WTC11 (cell line): Measurements from ENCODE around the gene DSE. TPM values are rescaled to one million over a fixed set of nuclear protein-coding genes. Genes with fewer than 3 reads are reported as not detected.

Source experiments
- ATAC-seq: fragments of 200-7000 bp; cut with Tn5 transposase; 2 replicates; pipeline ENCODE4 v1.10.0; 2021; ENCODE audit warnings: mild to moderate bottlenecking, moderate library complexity
- CTCF ChIA-PET: fragments of 300-600 bp; sonication (Branson Sonifier 250); formaldehyde crosslinking; loops from one replicate; lab custom pipeline; 2021; ENCODE audit warnings: antibody characterized with exemption; lab: Charles Lee
- POLR2A ChIA-PET: fragments of 350-600 bp; sonication (Branson Sonifier 250); formaldehyde crosslinking; loops from one replicate; lab custom pipeline; 2021; ENCODE audit warnings: antibody characterized with exemption; lab: Charles Lee
- DNase-seq: peaks from one replicate; pipeline ENCODE4 v3.0.0; 2021; ENCODE audit warnings: low spot score
- H3K27ac Mint-ChIP-seq: 2 replicates; pipeline ENCODE4 v1.8.0; 2021; ENCODE audit warnings: mixed read lengths
- H3K27me3 Mint-ChIP-seq: 2 replicates; pipeline ENCODE4 v1.8.0; 2021; ENCODE audit warnings: low read depth, mild to moderate bottlenecking, moderate library complexity, mixed read lengths
- H3K36me3 Mint-ChIP-seq: 2 replicates; pipeline ENCODE4 v1.8.0; 2021; ENCODE audit warnings: mixed read lengths
- H3K4me1 Mint-ChIP-seq: 2 replicates; pipeline ENCODE4 v1.8.0; 2022; ENCODE audit warnings: mixed read lengths
- H3K4me3 Mint-ChIP-seq: 2 replicates; pipeline ENCODE4 v1.8.0; 2021; ENCODE audit warnings: mild to moderate bottlenecking, moderate library complexity, mixed read lengths
- H3K9me3 Mint-ChIP-seq: 2 replicates; pipeline ENCODE4 v1.8.0; 2021; ENCODE audit warnings: mixed read lengths
- AR ChIP-seq: fragments of 250-450 bp; sonication (Bioruptor Pico); IDR thresholded peaks from 2 replicates; pipeline ENCODE4 v1.9.0; 2021; ENCODE audit warnings: mild to moderate bottlenecking
- E2F5 ChIP-seq: sonication (generic); formaldehyde crosslinking; IDR thresholded peaks from 2 replicates; pipeline ENCODE4 v1.8.1; 2022; ENCODE audit warnings: mild to moderate bottlenecking, moderate library complexity, missing genetic modification reagents
- EMX1 ChIP-seq: fragments of 250-450 bp; sonication (Bioruptor Pico); IDR thresholded peaks from 2 replicates; pipeline ENCODE4 v1.8.0; 2021; ENCODE audit warnings: mild to moderate bottlenecking
- ERG ChIP-seq: fragments of 250-450 bp; sonication (Bioruptor Pico); IDR thresholded peaks from 2 replicates; pipeline ENCODE4 v1.8.0; 2021; ENCODE audit warnings: mild to moderate bottlenecking
- FOXP1 ChIP-seq: sonication (generic); formaldehyde crosslinking; IDR thresholded peaks from 2 replicates; pipeline ENCODE4 v1.8.0; 2022; ENCODE audit warnings: missing genetic modification reagents, mild to moderate bottlenecking, moderate library complexity, borderline replicate concordance
- GABPB1 ChIP-seq: sonication (generic); formaldehyde crosslinking; IDR thresholded peaks from 2 replicates; pipeline ENCODE4 v1.8.1; 2023; ENCODE audit warnings: mild to moderate bottlenecking, missing genetic modification reagents
- GRHL2 ChIP-seq: fragments of 250-450 bp; sonication (Bioruptor Pico); IDR thresholded peaks from 2 replicates; pipeline ENCODE4 v1.8.0; 2022; ENCODE audit warnings: mild to moderate bottlenecking, moderate library complexity; ENCODE audit not compliant: insufficient replicate concordance, severe bottlenecking
- MAX ChIP-seq: sonication (generic); formaldehyde crosslinking; IDR thresholded peaks from 2 replicates; pipeline ENCODE4 v1.8.0; 2022; ENCODE audit warnings: mild to moderate bottlenecking, missing genetic modification reagents
- MXD4 ChIP-seq: fragments of 250-450 bp; sonication (Bioruptor Pico); IDR thresholded peaks from 2 replicates; pipeline ENCODE4 v1.8.0; 2021; ENCODE audit warnings: mild to moderate bottlenecking, moderate library complexity, borderline replicate concordance
- NFATC4 ChIP-seq: fragments of 250-450 bp; sonication (Bioruptor Pico); IDR thresholded peaks from 2 replicates; pipeline ENCODE4 v1.9.0; 2021; ENCODE audit warnings: mild to moderate bottlenecking
- NR3C1 ChIP-seq: sonication (generic); formaldehyde crosslinking; conservative IDR thresholded peaks from 2 replicates; pipeline ENCODE4 v1.8.1; 2023; ENCODE audit warnings: low read depth, mild to moderate bottlenecking, missing genetic modification reagents
- RELA ChIP-seq: sonication (generic); formaldehyde crosslinking; IDR thresholded peaks from 2 replicates; pipeline ENCODE4 v1.8.1; 2022; ENCODE audit warnings: missing genetic modification reagents, mild to moderate bottlenecking, borderline replicate concordance
- SMAD3 ChIP-seq: sonication (generic); formaldehyde crosslinking; IDR thresholded peaks from 2 replicates; pipeline ENCODE4 v1.8.0; 2022; ENCODE audit warnings: missing genetic modification reagents, mild to moderate bottlenecking, borderline replicate concordance
- STAT6 ChIP-seq: sonication (generic); formaldehyde crosslinking; conservative IDR thresholded peaks from 2 replicates; pipeline ENCODE4 v1.8.1; 2023; ENCODE audit warnings: mild to moderate bottlenecking, low read depth, missing genetic modification reagents, moderate library complexity
- TEAD1 ChIP-seq: sonication (generic); formaldehyde crosslinking; IDR thresholded peaks from 2 replicates; pipeline ENCODE4 v1.8.0; 2022; ENCODE audit warnings: mild to moderate bottlenecking, missing genetic modification reagents
- ZNF121 ChIP-seq: sonication (generic); formaldehyde crosslinking; IDR thresholded peaks from 2 replicates; pipeline ENCODE4 v1.8.0; 2023; ENCODE audit warnings: missing genetic modification reagents
- ZNF219 ChIP-seq: sonication (generic); formaldehyde crosslinking; IDR thresholded peaks from 2 replicates; pipeline ENCODE4 v1.8.0; 2023; ENCODE audit warnings: missing genetic modification reagents, mild to moderate bottlenecking, borderline replicate concordance
- ZNF281 ChIP-seq: sonication (generic); formaldehyde crosslinking; IDR thresholded peaks from 2 replicates; pipeline ENCODE4 v1.8.0; 2023; ENCODE audit warnings: mild to moderate bottlenecking, missing genetic modification reagents
- total RNA-seq: library from RNA; stranded (reverse); gene quantifications from 3 replicates; pipeline ENCODE4 v1.2.3, GENCODE V29; 2021

DSE gene
- total RNA-seq, 1 experiment from 2014 or later: 78.3 TPM

- Mint-ChIP-seq H3K9me3 (no peaks in the 10 kb centered on the region), H3K36me3 (no peaks in the 10 kb centered on the region), H3K4me3 (no peak overlapping the region), H3K27me3 (no peaks in the 10 kb centered on the region), H3K4me1 (peaks cover 2% of the 10 kb centered on the region; the same call in 1 of the 2 replicates), H3K27ac (no peak overlapping the region)
- DNase-seq (no peak), ATAC-seq (no peak)
- ChIA-PET POLR2A (no interaction called here), CTCF (interaction anchor here (0.9 to 1.8 kb wide), 3 partner anchors 30 to 206 kb away, joined by 3 to 5 read pairs (median 5); partner anchors contain the start of gene CALHM5)
- TF ChIP-seq TEAD1: no peak
- no peak for TF ChIP-seq SMAD3 (CRISPR knock-in tag)
- no peak for TF ChIP-seq FOXP1
- TF ChIP-seq AR (CRISPR knock-in tag): no peak
- TF ChIP-seq MAX (CRISPR knock-in tag): no peak
- TF ChIP-seq RELA (CRISPR knock-in tag): no peak
- TF ChIP-seq GRHL2 (CRISPR knock-in tag): no peak
- no peak for TF ChIP-seq GABPB1 (CRISPR knock-in tag)
- TF ChIP-seq STAT6 (CRISPR knock-in tag): no peak
- TF ChIP-seq NR3C1: no peak
- TF ChIP-seq E2F5 (CRISPR knock-in tag): no peak
- no peak for TF ChIP-seq EMX1 (CRISPR knock-in tag)
- TF ChIP-seq ERG: no peak
- TF ChIP-seq MXD4: no peak
- TF ChIP-seq NFATC4 (CRISPR knock-in tag): no peak
- no peak for TF ChIP-seq ZNF121 (CRISPR knock-in tag)
- no peak for TF ChIP-seq ZNF219 (CRISPR knock-in tag)
- no peak for TF ChIP-seq ZNF281 (CRISPR knock-in tag)
Measured at GRCh38 chr6:116475141-116475540, 104.4 kb downstream of the DSE start.
